ENCODE results near the gene CSTPP1.
"Not testable (repeated sequence)": the region's sequence is repeated elsewhere in the genome, so short reads cannot be mapped to it uniquely, and the experiment has no call there.

Gene CSTPP1

GRCh38 chr11:47112941-47113340, 176.4 kb downstream of the CSTPP1 start:
- not testable (repeated sequence) for FAIRE-seq; DNase-seq (ENCODE audit: extremely low spot score, insufficient read length, low read depth)

GRCh38 chr11:47118958-47119688, 182.6 kb downstream of the CSTPP1 start:
- not testable (repeated sequence) for DNase-seq (ENCODE audit: extremely low spot score, insufficient read length, low read depth); FAIRE-seq

DNA sequence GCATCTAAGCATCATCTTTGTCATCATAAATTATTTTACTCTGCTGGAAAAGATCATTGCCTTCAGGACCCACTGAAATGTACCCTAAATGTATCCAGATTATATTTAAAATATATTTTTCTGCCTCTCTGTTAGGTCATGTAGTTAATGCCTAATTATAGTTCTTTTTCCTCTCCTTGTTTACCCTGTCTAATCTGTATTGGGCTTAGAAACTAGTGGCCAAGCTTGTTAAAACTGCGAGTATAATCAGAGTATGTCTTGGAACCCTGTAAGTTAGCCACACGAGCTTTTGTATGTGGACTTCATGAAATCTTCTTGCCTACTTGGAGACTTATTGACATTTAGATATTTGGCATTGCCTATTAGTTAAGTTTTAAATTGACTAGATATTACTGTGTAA, 184.5 kb downstream of the CSTPP1 start:
- no peak for DNase-seq (ENCODE audit: extremely low spot score, insufficient read length, low read depth)
- FAIRE-seq: no peak

DNA sequence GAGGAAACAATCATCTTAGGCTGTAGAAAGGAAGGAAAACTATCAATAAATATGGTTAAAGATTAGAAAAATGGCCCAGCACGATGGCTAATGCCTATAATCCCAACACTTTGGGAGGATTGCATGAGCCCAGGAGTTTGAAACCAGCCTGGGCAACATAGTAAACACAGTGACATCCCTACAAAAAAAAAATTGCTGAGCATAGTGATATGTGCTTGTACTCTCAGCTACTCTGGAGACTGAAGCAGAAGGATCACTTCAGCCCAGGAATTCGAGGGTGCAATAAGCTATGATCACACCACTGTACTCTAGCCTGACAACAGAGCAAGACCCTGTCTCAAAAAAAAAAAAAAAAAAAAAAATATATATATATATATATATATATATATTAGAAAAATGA, 185.2 kb downstream of the CSTPP1 start:
- FAIRE-seq (no peak), DNase-seq (ENCODE audit: extremely low spot score, insufficient read length, low read depth) (no peak)

DNA sequence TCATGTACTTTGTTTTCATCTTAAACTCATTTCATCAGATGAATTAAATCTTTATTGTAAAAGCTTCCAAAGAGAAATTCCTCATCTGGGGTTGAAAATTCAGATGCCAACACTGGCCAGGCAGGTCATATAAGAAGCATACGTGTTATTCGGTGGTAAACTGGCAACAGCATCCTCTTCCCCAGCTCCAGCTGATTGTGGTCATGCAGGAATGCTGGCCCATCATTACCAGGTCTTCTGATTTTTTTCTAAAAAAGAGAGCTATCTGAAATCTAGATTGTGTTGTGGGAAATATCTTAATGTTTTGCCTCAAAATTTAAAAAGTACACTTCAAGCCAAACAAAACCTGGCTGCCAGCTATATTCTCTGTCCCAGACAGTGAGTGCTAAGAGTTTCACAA, 186.5 kb downstream of the CSTPP1 start:
- no peak for DNase-seq (ENCODE audit: extremely low spot score, insufficient read length, low read depth)
- FAIRE-seq: no peak

- FAIRE-seq: no peak
- DNase-seq (ENCODE audit: extremely low spot score, insufficient read length, low read depth): no peak
These were observed 188.1 kb downstream of the CSTPP1 start for GRCh38 chr11:47124675-47125074.

DNA sequence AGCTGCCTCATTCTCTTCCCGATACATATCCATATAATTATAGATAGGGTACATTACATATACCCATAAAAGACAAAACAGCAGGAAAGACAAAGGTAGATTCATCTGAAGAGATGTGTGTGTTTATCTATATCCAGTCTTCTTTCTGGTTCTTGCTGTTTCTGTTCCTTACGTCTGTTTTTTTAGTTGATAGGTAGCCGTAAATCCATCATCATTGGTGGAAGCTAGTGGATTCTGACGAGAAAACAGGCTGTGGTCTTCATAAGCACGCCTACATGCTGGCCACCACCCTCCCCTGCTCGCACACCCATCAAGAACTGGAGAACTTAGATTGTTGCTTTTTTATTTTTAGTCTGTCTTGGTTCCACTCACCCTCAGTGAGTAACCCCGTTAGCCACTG, 188.5 kb downstream of the CSTPP1 start:
- DNase-seq (ENCODE audit: extremely low spot score, insufficient read length, low read depth): no peak
- FAIRE-seq: no peak

DNA sequence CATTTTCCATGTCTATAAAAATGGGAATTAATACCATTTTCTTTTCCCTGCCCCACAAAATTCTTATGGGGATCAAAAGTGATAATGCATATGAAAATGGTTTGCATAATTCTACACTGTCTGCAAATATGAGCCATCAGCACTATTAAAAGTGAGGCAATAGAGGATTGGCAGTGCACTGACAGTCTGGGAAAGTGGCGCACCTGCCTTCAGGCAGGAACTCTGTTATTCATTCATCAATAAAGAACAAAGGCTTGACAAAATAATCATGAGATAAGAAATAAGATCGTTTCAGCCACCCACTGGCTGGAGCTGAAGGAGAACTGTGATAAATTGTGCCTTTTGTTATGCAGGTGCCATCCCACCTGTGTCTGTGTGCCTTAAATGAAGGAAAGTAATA, 190.7 kb downstream of the CSTPP1 start:
- FAIRE-seq (no peak), DNase-seq (ENCODE audit: extremely low spot score, insufficient read length, low read depth) (no peak)

- DNase-seq (ENCODE audit: extremely low spot score, insufficient read length, low read depth): no peak
- no peak for FAIRE-seq
These were observed 194.0 kb downstream of the CSTPP1 start for GRCh38 chr11:47130543-47130942.

- DNase-seq (ENCODE audit: extremely low spot score, insufficient read length, low read depth) (no peak), FAIRE-seq (no peak)
These were observed 194.6 kb downstream of the CSTPP1 start for GRCh38 chr11:47131136-47131535.

GRCh38 chr11:47132490-47132889, 195.9 kb downstream of the CSTPP1 start:
- FAIRE-seq (no peak), DNase-seq (ENCODE audit: extremely low spot score, insufficient read length, low read depth) (no peak)

GRCh38 chr11:47132981-47133380, 196.4 kb downstream of the CSTPP1 start:
- FAIRE-seq (no peak), DNase-seq (ENCODE audit: extremely low spot score, insufficient read length, low read depth) (no peak)

GRCh38 chr11:47136327-47136726, 199.8 kb downstream of the CSTPP1 start:
- FAIRE-seq: no peak
- DNase-seq (ENCODE audit: extremely low spot score, insufficient read length, low read depth): no peak

GRCh38 chr11:47136921-47137320, 200.4 kb downstream of the CSTPP1 start:
- FAIRE-seq (no peak), DNase-seq (ENCODE audit: extremely low spot score, insufficient read length, low read depth) (no peak)

DNA sequence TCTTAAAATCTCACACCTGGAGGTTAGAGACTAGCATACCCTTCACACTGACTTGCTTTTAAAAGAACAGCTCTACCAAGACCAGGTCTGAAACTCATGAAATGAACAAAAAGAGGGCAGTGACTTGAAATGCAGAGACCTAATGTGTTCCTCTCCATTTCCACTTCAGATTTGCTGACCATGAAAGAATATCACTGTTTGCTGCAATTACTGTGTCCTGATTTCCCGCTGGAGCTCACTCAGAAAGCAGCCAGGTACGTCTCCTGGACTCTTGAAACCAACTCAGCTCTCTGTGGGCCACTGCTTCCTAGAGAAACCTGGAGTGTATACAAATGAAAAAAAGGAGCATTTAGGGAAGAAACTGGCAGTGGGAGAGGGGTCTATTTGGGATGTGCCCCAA, 200.9 kb downstream of the CSTPP1 start:
- FAIRE-seq (no peak), DNase-seq (ENCODE audit: extremely low spot score, insufficient read length, low read depth) (no peak)

- no peak for DNase-seq (ENCODE audit: extremely low spot score, insufficient read length, low read depth)
- FAIRE-seq: no peak
These were observed 203.3 kb downstream of the CSTPP1 start for GRCh38 chr11:47139878-47140277.

DNA sequence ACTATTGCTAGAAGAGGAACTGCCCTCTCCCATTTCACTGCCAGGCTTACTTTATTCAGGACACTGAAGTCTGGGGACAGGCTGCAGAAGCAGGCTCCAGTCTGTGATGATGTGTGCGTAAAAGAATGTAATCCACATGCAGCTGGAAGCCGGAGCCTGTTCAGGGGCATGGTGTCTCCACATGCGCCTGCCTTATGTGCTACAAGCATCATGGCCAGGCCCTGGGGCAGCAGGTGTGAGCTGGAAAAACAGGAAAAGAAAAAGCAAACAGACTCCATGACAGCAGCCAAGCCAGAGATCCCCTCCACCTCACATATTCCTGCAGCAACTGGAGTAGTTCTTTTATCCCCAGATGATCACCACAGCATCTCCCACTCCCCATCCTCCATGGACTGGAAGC, 206.8 kb downstream of the CSTPP1 start:
- DNase-seq (ENCODE audit: extremely low spot score, insufficient read length, low read depth) (no peak), FAIRE-seq (no peak)

DNA sequence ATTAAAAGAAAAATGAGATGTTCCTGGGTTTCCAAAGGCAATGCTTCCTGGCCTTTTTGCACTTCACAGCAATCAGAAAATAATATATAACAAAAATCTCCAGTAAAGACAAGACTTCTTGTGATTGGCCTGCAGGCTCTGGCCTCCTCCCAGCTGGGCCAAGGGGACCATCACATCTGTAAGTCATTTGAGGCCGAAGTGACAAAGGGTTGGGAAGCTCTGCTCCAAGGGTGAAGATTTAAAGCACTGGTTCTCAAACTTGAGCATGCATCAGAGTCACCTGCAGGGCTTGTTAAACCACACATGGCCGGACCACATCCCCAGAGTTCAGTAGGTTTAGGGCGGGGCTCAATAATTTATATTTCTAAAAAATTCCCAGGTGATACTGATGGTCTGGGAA, 208.0 kb downstream of the CSTPP1 start:
- no peak for FAIRE-seq
- DNase-seq (ENCODE audit: extremely low spot score, insufficient read length, low read depth): no peak

DNA sequence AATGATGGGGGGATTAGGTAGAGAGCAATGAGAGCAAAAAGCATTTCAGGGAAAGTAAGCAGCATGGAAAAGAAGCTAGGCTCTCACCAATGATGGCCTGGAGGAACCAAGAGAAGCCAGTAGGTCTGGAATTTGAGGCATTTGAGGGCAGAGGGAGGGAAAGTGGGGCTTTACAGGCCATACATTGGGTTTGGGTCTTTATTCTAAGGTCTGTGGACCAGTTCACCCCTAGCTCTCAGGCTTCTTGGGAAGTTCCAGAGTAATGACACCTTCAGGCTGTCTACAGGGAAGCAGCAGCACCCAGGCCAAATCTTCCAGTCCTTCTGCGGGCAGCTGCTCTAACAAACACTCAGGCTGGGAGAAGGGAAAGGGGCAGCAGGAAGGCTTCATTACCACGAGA, 210.7 kb downstream of the CSTPP1 start:
- no peak for DNase-seq (ENCODE audit: extremely low spot score, insufficient read length, low read depth)
- FAIRE-seq: no peak

DNA sequence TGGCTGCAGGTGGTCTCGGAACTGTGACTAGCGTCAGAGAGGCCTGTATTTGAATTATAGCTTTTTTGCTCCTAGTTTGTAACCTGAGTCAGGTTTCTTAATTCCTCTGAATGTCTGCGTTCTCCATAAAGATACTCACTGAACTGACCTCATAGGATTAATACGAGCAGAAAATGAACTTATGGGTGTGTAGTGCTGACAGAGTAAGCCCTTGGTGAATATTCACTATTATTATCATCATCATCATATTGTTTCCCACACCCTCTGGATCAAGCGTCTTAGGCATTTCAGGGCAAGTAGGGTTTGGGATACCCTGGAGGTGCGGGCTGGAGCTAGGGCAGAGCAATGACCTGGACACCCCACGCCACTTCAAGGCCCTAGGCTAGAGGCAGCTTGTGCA, 211.1 kb downstream of the CSTPP1 start:
- no peak for DNase-seq (ENCODE audit: extremely low spot score, insufficient read length, low read depth)
- no peak for FAIRE-seq

DNA sequence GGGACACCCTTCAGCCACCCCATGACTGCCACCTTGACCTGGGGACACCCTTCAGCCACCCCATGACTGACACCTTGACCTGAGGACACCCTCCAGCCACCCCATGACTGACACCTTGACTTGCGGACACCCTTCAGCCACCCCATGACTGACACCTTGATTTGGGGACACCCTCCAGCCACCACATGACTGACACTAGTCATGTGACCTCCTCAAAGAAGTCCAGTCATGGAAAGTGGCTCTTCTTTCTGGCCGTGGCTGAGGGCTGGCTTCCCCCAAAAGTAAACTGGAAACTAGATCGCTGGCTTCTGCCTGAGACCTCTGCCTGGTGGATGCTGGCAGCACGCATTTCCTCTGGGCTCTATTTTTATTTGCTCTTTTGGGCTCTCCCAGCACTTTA, 211.7 kb downstream of the CSTPP1 start:
- DNase-seq (ENCODE audit: extremely low spot score, insufficient read length, low read depth): no peak
- no peak for FAIRE-seq

- DNase-seq (ENCODE audit: extremely low spot score, insufficient read length, low read depth) (no peak), FAIRE-seq (no peak)
These were observed 212.5 kb downstream of the CSTPP1 start for GRCh38 chr11:47148903-47149531.

All from GM18507 (cell line).